Measurements from ENCODE around the gene USP37.

Gene USP37

DNA sequence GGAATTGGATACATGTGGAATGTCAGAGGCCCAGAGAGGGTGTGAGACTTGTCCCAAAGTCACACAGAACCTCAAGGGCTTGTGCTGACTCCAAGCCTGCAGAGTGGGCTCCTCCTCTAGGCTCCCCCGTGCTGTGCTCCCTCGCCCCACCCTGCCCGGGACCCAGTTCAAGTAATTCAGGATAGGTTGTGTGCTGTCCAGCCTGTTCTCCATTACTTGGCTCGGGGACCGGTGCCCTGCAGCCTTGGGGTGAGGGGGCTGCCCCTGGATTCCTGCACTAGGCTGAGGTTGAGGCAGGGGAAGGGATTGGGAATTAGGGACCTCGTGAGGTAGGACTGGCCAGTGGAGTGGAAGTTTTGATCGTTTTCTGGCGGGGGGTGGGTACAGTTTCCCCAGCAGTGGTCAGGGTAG, 165.7 kb downstream of the USP37 start:
- no peak for DNase-seq (ENCODE audit: low read depth, low spot score)

DNA sequence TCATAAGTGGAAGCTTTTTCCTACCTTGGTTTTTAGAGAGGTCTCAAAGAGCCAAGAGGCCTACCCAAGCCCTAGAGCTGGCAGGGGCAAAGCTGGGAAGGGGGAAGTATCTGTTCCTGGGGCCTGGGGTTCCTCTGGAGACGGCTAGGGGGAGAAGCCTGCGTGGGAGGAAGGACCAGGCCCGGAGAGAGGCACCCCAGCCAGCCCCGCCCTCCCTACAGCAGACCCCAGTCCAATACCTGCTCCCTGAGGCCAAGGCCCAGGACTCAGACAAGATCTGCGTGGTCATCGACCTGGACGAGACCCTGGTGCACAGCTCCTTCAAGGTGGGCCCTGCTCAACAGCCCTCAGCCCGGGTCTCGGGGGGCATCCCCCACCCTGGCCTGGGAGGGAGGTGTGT, 166.3 kb downstream of the USP37 start:
- no peak for DNase-seq (ENCODE audit: low read depth, low spot score)

DNA sequence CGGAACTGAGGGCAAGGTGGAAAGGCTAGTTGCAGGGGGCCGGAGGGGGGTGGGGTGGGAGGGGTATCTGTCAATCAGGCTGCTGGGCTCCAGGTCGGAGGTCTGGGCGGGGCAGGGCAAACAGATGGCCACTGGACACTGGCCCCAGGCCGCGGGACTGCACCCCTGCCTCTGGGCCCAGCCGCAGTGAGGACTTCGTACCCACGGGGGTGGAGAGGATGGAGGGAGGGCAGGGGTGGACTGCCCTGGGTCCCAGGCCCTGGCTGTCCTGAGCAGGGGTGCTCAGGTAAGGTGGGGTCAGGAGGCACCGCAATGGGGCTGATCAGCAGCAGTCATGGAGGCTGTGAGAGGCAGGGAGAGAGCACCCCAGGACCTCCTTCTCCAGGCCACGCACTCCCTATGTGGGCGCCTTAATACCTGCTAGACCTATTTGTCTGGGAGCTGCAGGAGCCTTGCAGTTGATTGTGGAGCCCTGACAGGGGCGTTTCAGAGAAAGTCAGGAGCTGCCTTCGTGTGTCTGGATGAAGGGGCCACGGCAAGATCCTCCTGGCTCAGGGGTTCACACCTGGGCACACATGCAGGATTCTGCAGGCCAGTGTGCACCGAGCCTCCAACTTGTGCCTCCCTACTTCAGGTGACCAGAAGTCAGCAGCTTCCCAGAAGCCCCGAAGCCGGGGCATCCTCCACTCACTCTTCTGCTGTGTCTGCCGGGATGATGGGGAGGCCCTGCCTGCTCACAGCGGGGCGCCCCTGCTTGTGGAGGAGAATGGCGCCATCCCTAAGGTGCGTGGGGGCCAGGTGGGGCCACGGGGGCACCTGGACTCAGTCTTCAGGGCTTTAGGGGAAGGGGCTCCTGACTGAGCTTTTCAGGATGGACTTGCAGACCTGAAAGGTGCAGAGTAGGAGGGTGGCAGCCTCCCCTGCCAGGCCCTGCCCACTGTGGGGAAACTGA, 166.9 kb downstream of the USP37 start:
- no peak for DNase-seq (ENCODE audit: low read depth, low spot score)
